Measurements from ENCODE around the gene ACADS. TPM values are rescaled to one million over a fixed set of nuclear protein-coding genes. Genes with fewer than 3 reads are reported as not detected.

Gene ACADS
- total RNA-seq, 4 donors from 2014 or later: 30.5 to 55.1 (median 40.3) TPM

DNA sequence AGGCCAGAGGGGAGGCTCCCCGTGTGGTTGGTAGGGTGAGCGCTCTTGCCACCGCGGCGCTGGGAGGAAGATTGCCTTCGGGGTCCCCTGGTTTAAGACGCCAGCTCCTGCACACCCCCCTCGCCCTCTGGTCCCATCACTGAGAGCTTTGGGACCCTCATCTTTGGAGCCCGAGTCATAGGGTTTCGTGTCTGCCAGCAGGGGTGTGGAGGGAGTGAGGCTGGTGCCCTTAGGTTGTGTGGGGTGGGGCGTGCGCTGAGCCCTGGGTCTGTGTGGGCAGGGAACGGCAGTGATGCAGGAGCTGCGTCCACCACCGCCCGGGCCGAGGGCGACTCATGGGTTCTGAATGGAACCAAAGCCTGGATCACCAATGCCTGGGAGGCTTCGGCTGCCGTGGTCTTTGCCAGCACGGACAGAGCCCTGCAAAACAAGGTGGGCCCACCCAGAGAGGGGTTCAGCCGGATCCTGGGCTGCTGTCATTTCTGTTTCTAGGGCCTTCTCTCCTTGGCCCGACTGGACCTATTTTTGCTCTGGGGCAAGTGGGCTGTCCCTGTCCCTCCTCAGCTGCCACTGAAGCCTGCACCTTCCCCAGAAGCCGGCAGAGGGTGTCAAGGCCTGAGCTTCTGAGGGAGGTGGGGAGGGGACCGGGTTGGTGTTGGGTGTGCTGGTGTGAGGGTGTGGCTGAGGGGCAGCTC lies 12.1 kb downstream of the ACADS start:
- H3K4me3 ChIP-seq: no peak overlapping the region
- H3K9me3 ChIP-seq: no peaks in the 10 kb centered on the region
- no peak for ATAC-seq
- no peak overlapping the region for H3K27ac ChIP-seq
- no peaks in the 10 kb centered on the region for H3K4me1 ChIP-seq
- 50% methylated on average over 1 of the region's 25 CpGs; no CpG with 5 or more reads in 1 of the 2 donors for WGBS, 2 donors (ENCODE audit: low coverage in 1 of 2)
- peaks cover 0 to 37% of the 10 kb centered on the region in 2 donors for H3K36me3 ChIP-seq
- no peak for TF ChIP-seq EP300 (IDR thresholded peaks at IDR 0.05)
- no peak for TF ChIP-seq POLR2AphosphoS5 (IDR thresholded peaks at IDR 0.05)
- TF ChIP-seq POLR2A (IDR thresholded peaks at IDR 0.05): no peak
- TF ChIP-seq, protein P1, sequence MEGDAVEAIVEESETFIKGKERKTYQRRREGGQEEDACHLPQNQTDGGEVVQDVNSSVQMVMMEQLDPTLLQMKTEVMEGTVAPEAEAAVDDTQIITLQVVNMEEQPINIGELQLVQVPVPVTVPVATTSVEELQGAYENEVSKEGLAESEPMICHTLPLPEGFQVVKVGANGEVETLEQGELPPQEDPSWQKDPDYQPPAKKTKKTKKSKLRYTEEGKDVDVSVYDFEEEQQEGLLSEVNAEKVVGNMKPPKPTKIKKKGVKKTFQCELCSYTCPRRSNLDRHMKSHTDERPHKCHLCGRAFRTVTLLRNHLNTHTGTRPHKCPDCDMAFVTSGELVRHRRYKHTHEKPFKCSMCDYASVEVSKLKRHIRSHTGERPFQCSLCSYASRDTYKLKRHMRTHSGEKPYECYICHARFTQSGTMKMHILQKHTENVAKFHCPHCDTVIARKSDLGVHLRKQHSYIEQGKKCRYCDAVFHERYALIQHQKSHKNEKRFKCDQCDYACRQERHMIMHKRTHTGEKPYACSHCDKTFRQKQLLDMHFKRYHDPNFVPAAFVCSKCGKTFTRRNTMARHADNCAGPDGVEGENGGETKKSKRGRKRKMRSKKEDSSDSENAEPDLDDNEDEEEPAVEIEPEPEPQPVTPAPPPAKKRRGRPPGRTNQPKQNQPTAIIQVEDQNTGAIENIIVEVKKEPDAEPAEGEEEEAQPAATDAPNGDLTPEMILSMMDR (IDR thresholded peaks at IDR 0.05): no peak
- H3K27me3 ChIP-seq: no peaks in the 10 kb centered on the region

- peaks cover 0 to 37% of the 10 kb centered on the region in 2 donors for H3K36me3 ChIP-seq
- H3K9me3 ChIP-seq: no peaks in the 10 kb centered on the region
- TF ChIP-seq, protein P1 (IDR thresholded peaks at IDR 0.05): no peak
- TF ChIP-seq POLR2A (IDR thresholded peaks at IDR 0.05) (no peak), EP300 (IDR thresholded peaks at IDR 0.05) (no peak), POLR2AphosphoS5 (IDR thresholded peaks at IDR 0.05) (no peak)
- H3K27ac ChIP-seq: no peak overlapping the region
- H3K4me3 ChIP-seq: no peak overlapping the region
- no CpG with 5 or more reads among the region's 31 CpGs for WGBS, 2 donors (ENCODE audit: low coverage in 1 of 2)
- no peaks in the 10 kb centered on the region for H3K27me3 ChIP-seq
- ATAC-seq: no peak
- H3K4me1 ChIP-seq: no peaks in the 10 kb centered on the region
Measured at GRCh38 chr12:120738252-120739030, 12.8 kb downstream of the ACADS start.

GRCh38 chr12:120739031-120739762 lies 13.6 kb downstream of the ACADS start:
- H3K4me3 ChIP-seq: no peak overlapping the region
- ATAC-seq: no peak
- TF ChIP-seq EP300 (IDR thresholded peaks at IDR 0.05) (no peak), POLR2A (IDR thresholded peaks at IDR 0.05) (no peak), POLR2AphosphoS5 (IDR thresholded peaks at IDR 0.05) (no peak)
- TF ChIP-seq, protein P1 (IDR thresholded peaks at IDR 0.05): no peak
- peaks cover 0 to 33% of the 10 kb centered on the region in 2 donors for H3K36me3 ChIP-seq
- H3K27me3 ChIP-seq: no peaks in the 10 kb centered on the region
- no peak overlapping the region for H3K27ac ChIP-seq
- H3K9me3 ChIP-seq: no peaks in the 10 kb centered on the region
- WGBS, 2 donors (ENCODE audit: low coverage in 1 of 2): no CpG with 5 or more reads among the region's 38 CpGs
- no peaks in the 10 kb centered on the region for H3K4me1 ChIP-seq

- Histone ChIP-seq H3K4me3 (no peak overlapping the region), H3K27ac (no peak overlapping the region), H3K9me3 (no peaks in the 10 kb centered on the region), H3K36me3 (peaks cover 0 to 30% of the 10 kb centered on the region in 2 donors), H3K27me3 (no peaks in the 10 kb centered on the region), H3K4me1 (no peaks in the 10 kb centered on the region)
- no peak for ATAC-seq
- WGBS, 2 donors (ENCODE audit: low coverage in 1 of 2): 60 to 80% methylated on average over 1 to 3 of the region's 16 CpGs
- TF ChIP-seq, protein P1 (IDR thresholded peaks at IDR 0.05): no peak
- TF ChIP-seq POLR2A (IDR thresholded peaks at IDR 0.05) (no peak), POLR2AphosphoS5 (IDR thresholded peaks at IDR 0.05) (no peak)
Measured at GRCh38 chr12:120739821-120740613, 14.4 kb downstream of the ACADS start.
